A549 (cell line): Measurements from ENCODE around the gene MINPP1. TPM values are rescaled to one million over a fixed set of nuclear protein-coding genes. Genes with fewer than 3 reads are reported as not detected.
A peak's percentile ranks its signal among the peaks of the same experiment; 100 is the strongest.
"Not testable (repeated sequence)": the region's sequence is repeated elsewhere in the genome, so short reads cannot be mapped to it uniquely, and the experiment has no call there.

Experiments
- ATAC-seq, 2 experiments: fragments of 200-7000 bp in 1 of 2; fragments of >200 bp in 1 of 2; cut with Nextera tagmentation in 1 of 2; cut with Tn5 transposase in 1 of 2; 3 replicates each; pipeline versions ENCODE4 v1.8.0 to v1.9.1; 2018 to 2020; ENCODE audit warnings: mild to moderate bottlenecking in 1 of 2, moderate library complexity in 1 of 2
- CTCF ChIA-PET: fragments of 300-600 bp; sonication (Branson Sonifier 250); formaldehyde crosslinking; extraction: SDS; loops from one replicate; lab custom pipeline; 2021; ENCODE audit warnings: antibody characterized with exemption, inconsistent platforms; lab: Yijun Ruan, JAX
- POLR2A ChIA-PET: fragments of 350-600 bp; formaldehyde crosslinking; extraction: SDS; loops from one replicate; lab custom pipeline; 2021; ENCODE audit warnings: antibody characterized with exemption, inconsistent platforms; lab: Yijun Ruan, JAX
- DNase-seq, 2 experiments: peaks; one replicate each; pipeline versions ENCODE4 v3.0.0 to v3.0.0-alpha.2; 2011 to 2016; ENCODE audit warnings: low read depth in 1 of 2, low spot score in 1 of 2
- FAIRE-seq: peaks from 2 replicates; lab custom pipeline; 2011; peaks lifted over from hg19 to GRCh38; lab: Jason Lieb, UNC
- H3K27ac ChIP-seq, 2 experiments: fragments of >200 bp; sonication (Bioruptor Twin); formaldehyde crosslinking; 3 replicates each; pipeline ENCODE4 v1.5.1; 2016 to 2017
- H3K4me1 ChIP-seq: fragments of >200 bp; sonication (Bioruptor Twin); formaldehyde crosslinking; 3 replicates; pipeline ENCODE4 v1.6.1; 2016
- H3K4me2 ChIP-seq: fragments of >200 bp; sonication (Bioruptor Twin); formaldehyde crosslinking; 3 replicates; pipeline ENCODE4 v1.6.1; 2016
- H3K4me3 ChIP-seq: fragments of >200 bp; sonication (Bioruptor Twin); formaldehyde crosslinking; 3 replicates; pipeline ENCODE4 v1.5.1; 2016
- H3K9me3 ChIP-seq: fragments of >200 bp; sonication (Bioruptor Twin); formaldehyde crosslinking; 3 replicates; pipeline ENCODE4 v1.6.1; 2016
- CBX2 ChIP-seq: fragments of 200-600 bp; sonication (generic); IDR thresholded peaks from 2 replicates; pipeline ENCODE4 v1.6.1; 2016; ENCODE audit warnings: low read depth, mild to moderate bottlenecking, borderline replicate concordance
- E2F6 ChIP-seq: IDR thresholded peaks from 2 replicates; pipeline ENCODE4 v1.6.1; 2012; ENCODE audit warnings: low read depth, borderline replicate concordance
- JUN ChIP-seq, 2 experiments: fragments of >200 bp; sonication (Bioruptor Twin); formaldehyde crosslinking; IDR thresholded peaks; 2 replicates in 1 of 2; 3 replicates in 1 of 2; pipeline ENCODE4 v1.6.1; 2016 to 2017
- KDM5A ChIP-seq: fragments of 200-600 bp; sonication (generic); IDR thresholded peaks from 2 replicates; pipeline ENCODE4 v1.6.1; 2016; ENCODE audit warnings: antibody characterized with exemption, mild to moderate bottlenecking
- NPAS2 ChIP-seq: fragments of 250-450 bp; sonication (Bioruptor Pico); IDR thresholded peaks from 2 replicates; pipeline ENCODE4 v1.8.0; 2022; ENCODE audit warnings: mild to moderate bottlenecking, moderate library complexity, borderline replicate concordance
- PHF8 ChIP-seq: fragments of 200-600 bp; sonication (generic); IDR thresholded peaks from 2 replicates; pipeline ENCODE4 v1.6.1; 2016; ENCODE audit warnings: low read depth, mild to moderate bottlenecking, antibody characterized with exemption, moderate library complexity, borderline replicate concordance
- POLR2A ChIP-seq: IDR thresholded peaks from 2 replicates; pipeline ENCODE4 v1.6.1; 2012; ENCODE audit warnings: mild to moderate bottlenecking, low read length
- RNF2 ChIP-seq: fragments of 200-600 bp; sonication (generic); IDR thresholded peaks from 2 replicates; pipeline ENCODE4 v1.6.1; 2016; ENCODE audit warnings: low read depth, mild to moderate bottlenecking, antibody characterized with exemption, moderate library complexity, borderline replicate concordance
- WGBS: methylation state at CpG from one replicate; pipeline ENCODE4 v1.1.6; 2017; ENCODE audit errors: missing lambda C conversion rate; 5-methylcytosine and 5-hydroxymethylcytosine counted together
- polyA minus RNA-seq: library from RNA; depleted of rRNA, polyadenylated mRNA; stranded (reverse); fragments of >200 nt; gene quantifications from 2 replicates; pipeline ENCODE4 v1.2.3, GENCODE V29; 2011; rRNA and poly(A)+ RNA removed
- polyA plus RNA-seq, 4 experiments: library from polyadenylated mRNA; depleted of rRNA in 3 of 4; stranded (reverse); fragments of >200 nt; fragmentation: RNase III in 1 of 4; extraction: RNeasy Plus Mini Kit Qiagen cat#74134 plus additional on column Dnase treatment in 1 of 4; gene quantifications; 2 replicates in 3 of 4; 3 replicates in 1 of 4; pipeline ENCODE4 v1.2.3, GENCODE V29; 2011 to 2017
- TF ChIP-seq, protein P1 (sequence below): IDR thresholded peaks from 2 replicates; pipeline ENCODE4 v1.6.1; 2012
- TF ChIP-seq, protein P2 (sequence below): fragments of >200 bp; sonication (Bioruptor Twin); formaldehyde crosslinking; IDR thresholded peaks from 3 replicates; pipeline ENCODE4 v1.6.1; 2016

Gene MINPP1, protein sequence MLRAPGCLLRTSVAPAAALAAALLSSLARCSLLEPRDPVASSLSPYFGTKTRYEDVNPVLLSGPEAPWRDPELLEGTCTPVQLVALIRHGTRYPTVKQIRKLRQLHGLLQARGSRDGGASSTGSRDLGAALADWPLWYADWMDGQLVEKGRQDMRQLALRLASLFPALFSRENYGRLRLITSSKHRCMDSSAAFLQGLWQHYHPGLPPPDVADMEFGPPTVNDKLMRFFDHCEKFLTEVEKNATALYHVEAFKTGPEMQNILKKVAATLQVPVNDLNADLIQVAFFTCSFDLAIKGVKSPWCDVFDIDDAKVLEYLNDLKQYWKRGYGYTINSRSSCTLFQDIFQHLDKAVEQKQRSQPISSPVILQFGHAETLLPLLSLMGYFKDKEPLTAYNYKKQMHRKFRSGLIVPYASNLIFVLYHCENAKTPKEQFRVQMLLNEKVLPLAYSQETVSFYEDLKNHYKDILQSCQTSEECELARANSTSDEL
- polyA plus RNA-seq (2011; rRNA removed) (26.9 and 28.4 TPM in 2 replicates), polyA plus RNA-seq (2017; fragmentation: RNase III; extraction: RNeasy Plus Mini Kit Qiagen cat#74134 plus additional on column Dnase treatment) (29.5 to 32.5 TPM (median 31.4 TPM) in 3 replicates), polyA minus RNA-seq (4.1 and 4.9 TPM in 2 replicates)
- 13.7 and 16.6 TPM in 2 replicates for polyA plus RNA-seq (2012; cell fraction: cytosol; rRNA removed)
- polyA plus RNA-seq (2012; cell fraction: nucleus; rRNA removed) = 17.2 and 31.9 TPM in 2 replicates

GRCh38 chr10:87504640-87505365, at the start of gene MINPP1:
Gene MINPP1 (plus strand): TSS chr10:87504893. CDS start chr10:87504916, 23 bp downstream.
- ChIA-PET CTCF (interaction anchor here (0.7 to 2.1 kb wide), 6 partner anchors 14 to 1231 kb away, joined by 3 to 8 read pairs (median 4); no protein-coding TSS in a partner anchor), POLR2A (interaction anchor here (0.6 to 1.5 kb wide), 9 partner anchors 8 to 566 kb away, joined by 3 to 7 read pairs (median 3); no protein-coding TSS in a partner anchor)
- under 1% methylated on average over 30 of the region's 74 CpGs for WGBS
- H3K4me1 ChIP-seq = peaks cover 41% of the 10 kb centered on the region
- H3K4me3 ChIP-seq = peak within 1 kb of the TSS; percentile 87
- H3K9me3 ChIP-seq = no peaks in the 10 kb centered on the region
- TF ChIP-seq, protein P1, sequence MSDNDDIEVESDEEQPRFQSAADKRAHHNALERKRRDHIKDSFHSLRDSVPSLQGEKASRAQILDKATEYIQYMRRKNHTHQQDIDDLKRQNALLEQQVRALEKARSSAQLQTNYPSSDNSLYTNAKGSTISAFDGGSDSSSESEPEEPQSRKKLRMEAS = peak; percentile 75; the same call in 1 of the 2 replicates
- peak; percentile 87 for TF ChIP-seq POLR2A
- TF ChIP-seq CBX2 = no peak
- peak; percentile 24; the same call in 1 of the 2 replicates for TF ChIP-seq E2F6
- peak; percentile 72 for TF ChIP-seq PHF8
- TF ChIP-seq RNF2 = 0 out of 2 replicates have a peak, but pooled peaks have one; percentile 36
- no peak for TF ChIP-seq NPAS2 (CRISPR knock-in tag)
- peak; percentile 62; the same call in 1 of the 2 replicates for TF ChIP-seq KDM5A
- TF ChIP-seq, protein P2, sequence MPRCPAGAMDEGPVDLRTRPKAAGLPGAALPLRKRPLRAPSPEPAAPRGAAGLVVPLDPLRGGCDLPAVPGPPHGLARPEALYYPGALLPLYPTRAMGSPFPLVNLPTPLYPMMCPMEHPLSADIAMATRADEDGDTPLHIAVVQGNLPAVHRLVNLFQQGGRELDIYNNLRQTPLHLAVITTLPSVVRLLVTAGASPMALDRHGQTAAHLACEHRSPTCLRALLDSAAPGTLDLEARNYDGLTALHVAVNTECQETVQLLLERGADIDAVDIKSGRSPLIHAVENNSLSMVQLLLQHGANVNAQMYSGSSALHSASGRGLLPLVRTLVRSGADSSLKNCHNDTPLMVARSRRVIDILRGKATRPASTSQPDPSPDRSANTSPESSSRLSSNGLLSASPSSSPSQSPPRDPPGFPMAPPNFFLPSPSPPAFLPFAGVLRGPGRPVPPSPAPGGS = peak; percentile 90
- TF ChIP-seq JUN (IDR thresholded peaks at IDR 0.05) = peak in 1 of 2 experiments; percentile 90; a peak in 3 of 5 replicates
- TF ChIP-seq, all 56 proteins: peak for 8
- H3K4me2 ChIP-seq = peak within 1 kb of the TSS; percentile 97
- peak within 1 kb of the TSS; percentile 86 to 90 for H3K27ac ChIP-seq
- FAIRE-seq = no peak
- ATAC-seq = peak; percentile 98
- peak; percentile 84 to 87 for DNase-seq

GRCh38 chr10:87456586-87457220, 48.0 kb upstream of the MINPP1 start:
- CTCF ChIA-PET, H3K4me3 ChIP-seq, H3K4me1 ChIP-seq, H3K27ac ChIP-seq, H3K9me3 ChIP-seq, FAIRE-seq, DNase-seq, H3K4me2 ChIP-seq, POLR2A ChIA-PET: not testable (repeated sequence)
- ATAC-seq = peak; percentile 90 to 92
- WGBS = no CpG with 5 or more reads among the region's 1 CpG

GRCh38 chr10:87461751-87462150, 42.9 kb upstream of the MINPP1 start:
- FAIRE-seq, H3K27ac ChIP-seq, CTCF ChIA-PET, H3K4me3 ChIP-seq, H3K4me2 ChIP-seq, POLR2A ChIA-PET, H3K9me3 ChIP-seq, DNase-seq, ATAC-seq, H3K4me1 ChIP-seq: not testable (repeated sequence)
- WGBS = 75% methylated on average over 1 of the region's 2 CpGs

DNA sequence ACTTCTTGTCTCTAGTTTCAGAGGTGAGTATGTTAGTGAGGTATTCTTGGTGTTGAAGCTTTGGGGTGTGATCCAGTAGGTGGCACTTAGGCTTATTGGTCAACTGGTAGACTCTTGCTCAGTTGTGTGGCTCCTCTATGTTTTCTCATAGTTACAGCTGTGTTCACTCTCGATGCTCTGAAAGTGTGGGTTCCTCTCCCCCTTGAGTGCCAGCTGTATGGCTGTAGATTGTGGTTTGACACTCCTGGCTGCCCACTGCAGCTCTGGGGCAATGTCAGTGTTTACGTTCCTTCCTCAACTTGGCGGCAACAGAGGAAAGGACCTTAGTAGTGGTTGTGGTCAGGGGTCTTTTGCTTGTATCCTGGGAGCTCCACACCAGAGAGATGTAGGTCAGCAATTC, 37.8 kb upstream of the MINPP1 start:
- ATAC-seq, CTCF ChIA-PET, FAIRE-seq, H3K4me3 ChIP-seq, H3K9me3 ChIP-seq, H3K27ac ChIP-seq, POLR2A ChIA-PET, DNase-seq, H3K4me1 ChIP-seq, H3K4me2 ChIP-seq: not testable (repeated sequence)
- WGBS = 42% methylated on average over 2 of the region's 3 CpGs

GRCh38 chr10:87488733-87489132, 16.0 kb upstream of the MINPP1 start:
- H3K4me1 ChIP-seq, H3K4me3 ChIP-seq, H3K4me2 ChIP-seq, H3K27ac ChIP-seq, POLR2A ChIA-PET, FAIRE-seq, H3K9me3 ChIP-seq, CTCF ChIA-PET: not testable (repeated sequence)
- 0% methylated on average over 1 of the region's 1 CpG for WGBS
- peak; percentile 84 to 92 for ATAC-seq
- DNase-seq = peak in 1 of 2 experiments; percentile 27

GRCh38 chr10:87490285-87490684, 14.4 kb upstream of the MINPP1 start:
- FAIRE-seq, H3K4me3 ChIP-seq, H3K4me1 ChIP-seq, H3K4me2 ChIP-seq, ATAC-seq, H3K9me3 ChIP-seq, DNase-seq, POLR2A ChIA-PET, CTCF ChIA-PET, H3K27ac ChIP-seq: not testable (repeated sequence)
- 50% methylated on average over 2 of the region's 3 CpGs for WGBS
